HFFc6 (cell line): ENCODE results near the gene AUH. TPM values are rescaled to one million over a fixed set of nuclear protein-coding genes. Genes with fewer than 3 reads are reported as not detected.

Experiments
- DNase-seq: peaks from one replicate; pipeline ENCODE4 v3.0.0-alpha.2; 2018
- H3K27ac Mint-ChIP-seq: 2 replicates; pipeline ENCODE4 v1.8.0; 2020; ENCODE audit warnings: mild to moderate bottlenecking, mixed read lengths
- H3K27me3 Mint-ChIP-seq: 2 replicates; pipeline ENCODE4 v1.8.0; 2021; ENCODE audit warnings: mild to moderate bottlenecking, moderate library complexity, mixed read lengths; ENCODE audit not compliant: insufficient read depth
- H3K36me3 Mint-ChIP-seq: 2 replicates; pipeline ENCODE4 v1.8.0; 2021; ENCODE audit warnings: low read depth, mixed read lengths
- H3K4me1 Mint-ChIP-seq: 2 replicates; pipeline ENCODE4 v1.8.0; 2020; ENCODE audit warnings: low read depth, mixed read lengths
- H3K4me3 Mint-ChIP-seq: 2 replicates; pipeline ENCODE4 v1.8.0; 2020; ENCODE audit warnings: mild to moderate bottlenecking, moderate library complexity, mixed read lengths
- H3K9me3 Mint-ChIP-seq: 2 replicates; pipeline ENCODE4 v1.8.0; 2020; ENCODE audit warnings: mild to moderate bottlenecking, mixed read lengths
- CTCF ChIP-seq: fragments of 200-600 bp; sonication (generic); IDR thresholded peaks from 2 replicates; pipeline ENCODE4 v1.5.0; 2021; ENCODE audit warnings: antibody characterized with exemption, mild to moderate bottlenecking
- total RNA-seq, 6 experiments: library from RNA; stranded (reverse); fragmentation: NEBNext Ultra II Directional; extraction: Animal tissue kit (Norgen Biotek cat#: 25700); gene quantifications; 2 replicates in 1 of 6; 3 replicates in 5 of 6; pipeline ENCODE4 v1.2.3, GENCODE V29; 2021

AUH gene
- total RNA-seq, 6 experiments from 2014 or later: 9.8 to 11.3 (median 10.6) TPM

DNA sequence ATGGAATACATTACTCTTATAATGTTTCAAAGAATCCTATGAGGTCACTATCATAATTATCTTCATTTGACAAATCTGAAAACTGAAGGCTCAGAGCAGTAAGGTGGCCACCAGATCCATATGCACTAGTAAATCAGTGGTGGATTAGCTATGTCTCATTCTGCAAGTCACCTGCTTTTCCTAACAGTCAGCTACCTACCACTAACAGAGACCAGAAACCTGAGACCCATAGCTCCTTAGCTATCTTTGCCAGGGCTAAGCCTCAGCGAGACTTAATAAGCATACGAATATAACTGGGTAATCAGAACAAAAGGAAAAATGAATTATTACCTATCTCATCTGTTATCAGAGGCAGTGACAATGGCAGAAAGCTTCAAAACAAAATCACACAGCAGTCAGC, 118.7 kb downstream of the AUH start:
- TF ChIP-seq CTCF: no peak
- H3K4me3 Mint-ChIP-seq: no peak overlapping the region
- no peak for DNase-seq
- H3K4me1 Mint-ChIP-seq: peaks cover 31% of the 10 kb centered on the region
- H3K36me3 Mint-ChIP-seq: no peaks in the 10 kb centered on the region
- H3K27me3 Mint-ChIP-seq: no peaks in the 10 kb centered on the region
- no peak overlapping the region for H3K27ac Mint-ChIP-seq
- no peaks in the 10 kb centered on the region for H3K9me3 Mint-ChIP-seq

- peaks cover 23% of the 10 kb centered on the region for H3K4me1 Mint-ChIP-seq
- no peak for DNase-seq
Measured at GRCh38 chr9:91241909-91242308, 119.8 kb downstream of the AUH start.

GRCh38 chr9:91240596-91241165, 121.0 kb downstream of the AUH start:
- Mint-ChIP-seq H3K4me3 (no peak overlapping the region), H3K4me1 (peaks cover 11% of the 10 kb centered on the region), H3K27me3 (no peaks in the 10 kb centered on the region), H3K36me3 (no peaks in the 10 kb centered on the region), H3K27ac (no peak overlapping the region), H3K9me3 (no peaks in the 10 kb centered on the region)
- TF ChIP-seq CTCF: no peak
- DNase-seq: no peak

More at GRCh38 chr9:91241909-91242308, 119.8 kb downstream of the AUH start:
- Mint-ChIP-seq H3K9me3 (no peaks in the 10 kb centered on the region), H3K4me3 (no peak overlapping the region), H3K27ac (no peak overlapping the region), H3K27me3 (no peaks in the 10 kb centered on the region), H3K36me3 (no peaks in the 10 kb centered on the region)
- no peak for TF ChIP-seq CTCF

DNA sequence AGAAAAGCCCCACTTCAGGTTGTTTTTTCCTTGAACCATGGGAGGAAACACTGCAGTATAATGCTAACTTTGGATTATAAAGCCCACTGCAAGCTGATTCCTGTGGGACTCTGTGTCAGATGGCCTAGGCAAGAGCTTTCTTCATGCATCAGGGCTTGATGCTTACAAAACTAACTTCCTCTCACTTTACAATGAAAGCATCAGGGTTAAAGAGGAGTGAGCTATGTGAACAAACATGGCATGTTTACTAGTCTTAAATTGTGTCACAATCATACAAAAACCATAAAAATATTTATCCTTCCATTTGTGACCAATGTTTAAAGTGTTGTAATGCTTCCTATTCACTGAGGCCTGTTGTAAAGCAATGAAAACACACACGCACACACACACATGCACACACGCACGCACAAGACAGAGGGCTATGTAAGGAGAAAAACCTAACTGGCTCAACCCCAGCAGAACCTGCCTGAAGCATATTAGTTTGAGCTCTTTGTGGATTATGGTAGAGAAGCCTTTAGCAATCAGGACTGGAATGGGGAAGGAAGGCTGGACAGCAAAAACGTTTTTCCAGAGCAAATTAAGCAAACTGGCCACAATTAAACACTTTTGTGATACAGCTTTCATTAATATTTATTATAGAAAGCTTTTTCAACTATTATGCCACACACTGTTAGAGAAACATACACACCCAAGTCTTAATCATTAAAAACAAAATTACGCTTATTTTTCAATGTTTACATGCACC, 122.2 kb downstream of the AUH start:
- Mint-ChIP-seq H3K27ac (no peak overlapping the region), H3K27me3 (no peaks in the 10 kb centered on the region), H3K36me3 (no peaks in the 10 kb centered on the region), H3K4me1 (no peaks in the 10 kb centered on the region), H3K4me3 (no peak overlapping the region), H3K9me3 (no peaks in the 10 kb centered on the region)
- TF ChIP-seq CTCF: no peak
- DNase-seq: no peak

DNA sequence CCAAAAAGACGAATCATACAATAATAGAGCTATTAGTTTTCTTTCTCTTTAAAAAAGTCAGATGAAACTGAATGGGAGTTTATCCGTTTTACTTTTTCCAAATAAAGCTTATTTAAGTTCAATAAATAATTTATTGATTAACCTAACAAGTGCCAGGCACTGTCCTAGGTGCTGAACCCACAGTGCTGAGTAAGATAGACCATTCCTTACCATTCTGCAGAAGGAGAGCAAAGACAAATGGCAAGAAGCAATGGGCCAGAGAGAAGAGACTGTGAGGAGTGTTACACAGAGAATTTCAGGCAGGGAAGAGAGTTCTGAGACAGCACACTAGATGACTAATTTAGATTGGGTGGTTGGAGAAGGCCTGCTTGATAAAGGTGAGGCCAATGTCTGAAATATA, 127.2 kb downstream of the AUH start:
- Mint-ChIP-seq H3K27me3 (no peaks in the 10 kb centered on the region), H3K4me1 (no peaks in the 10 kb centered on the region), H3K9me3 (no peaks in the 10 kb centered on the region), H3K4me3 (no peak overlapping the region), H3K36me3 (no peaks in the 10 kb centered on the region), H3K27ac (no peak overlapping the region)
- no peak for TF ChIP-seq CTCF
- DNase-seq: no peak
